ENCODE results near the gene PGBD2. TPM values are rescaled to one million over a fixed set of nuclear protein-coding genes. Genes with fewer than 3 reads are reported as not detected.
"Not testable (repeated sequence)": the region's sequence is repeated elsewhere in the genome, so short reads cannot be mapped to it uniquely, and the experiment has no call there.

PGBD2 gene
- total RNA-seq, 3 donors from 2014 or later = 2.9 to 16.8 (median 11.1) TPM

GRCh38 chr1:248884632-248885295 is 21.3 kb upstream of the PGBD2 start:
- Histone ChIP-seq H3K36me3 (no peaks in the 10 kb centered on the region), H3K4me3 (no peak overlapping the region), H3K4me1 (no peaks in the 10 kb centered on the region), H3K27me3 (no peaks in the 10 kb centered on the region), H3K9me3 (no peaks in the 10 kb centered on the region), H3K27ac (no peak overlapping the region)
- TF ChIP-seq POLR2AphosphoS5 (IDR thresholded peaks at IDR 0.05) (no peak), POLR2A (IDR thresholded peaks at IDR 0.05) (no peak)
- TF ChIP-seq, protein P1, sequence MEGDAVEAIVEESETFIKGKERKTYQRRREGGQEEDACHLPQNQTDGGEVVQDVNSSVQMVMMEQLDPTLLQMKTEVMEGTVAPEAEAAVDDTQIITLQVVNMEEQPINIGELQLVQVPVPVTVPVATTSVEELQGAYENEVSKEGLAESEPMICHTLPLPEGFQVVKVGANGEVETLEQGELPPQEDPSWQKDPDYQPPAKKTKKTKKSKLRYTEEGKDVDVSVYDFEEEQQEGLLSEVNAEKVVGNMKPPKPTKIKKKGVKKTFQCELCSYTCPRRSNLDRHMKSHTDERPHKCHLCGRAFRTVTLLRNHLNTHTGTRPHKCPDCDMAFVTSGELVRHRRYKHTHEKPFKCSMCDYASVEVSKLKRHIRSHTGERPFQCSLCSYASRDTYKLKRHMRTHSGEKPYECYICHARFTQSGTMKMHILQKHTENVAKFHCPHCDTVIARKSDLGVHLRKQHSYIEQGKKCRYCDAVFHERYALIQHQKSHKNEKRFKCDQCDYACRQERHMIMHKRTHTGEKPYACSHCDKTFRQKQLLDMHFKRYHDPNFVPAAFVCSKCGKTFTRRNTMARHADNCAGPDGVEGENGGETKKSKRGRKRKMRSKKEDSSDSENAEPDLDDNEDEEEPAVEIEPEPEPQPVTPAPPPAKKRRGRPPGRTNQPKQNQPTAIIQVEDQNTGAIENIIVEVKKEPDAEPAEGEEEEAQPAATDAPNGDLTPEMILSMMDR (IDR thresholded peaks at IDR 0.05) = no peak
- DNase-seq (ENCODE audit: low spot score in 2 of 2) = no peak
- intact Hi-C loops (cut with DNase I; ENCODE audit: low total_unique reads) = no loop called here

DNA sequence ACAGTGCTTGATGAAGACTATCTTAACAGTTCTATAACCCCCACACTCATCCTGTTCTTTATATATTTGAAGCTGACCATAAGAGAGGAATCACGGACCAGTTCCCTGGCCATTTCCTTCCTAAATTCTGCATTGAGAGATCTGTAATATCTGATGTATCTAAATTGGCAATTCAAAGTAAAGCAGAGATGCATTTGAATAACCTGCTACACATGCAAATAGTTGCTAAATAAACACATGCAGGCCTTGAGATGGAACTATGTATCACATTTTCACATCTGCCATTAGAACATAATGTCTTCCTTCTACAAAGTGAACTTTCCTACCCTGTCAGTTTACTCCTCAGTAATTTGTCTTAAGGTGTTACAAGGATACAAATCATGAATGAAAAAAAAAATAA is 20.4 kb upstream of the PGBD2 start:
- Histone ChIP-seq H3K27me3 (no peaks in the 10 kb centered on the region), H3K27ac (no peak overlapping the region), H3K36me3 (no peaks in the 10 kb centered on the region), H3K4me1 (no peaks in the 10 kb centered on the region), H3K4me3 (no peak overlapping the region), H3K9me3 (no peaks in the 10 kb centered on the region)
- DNase-seq (ENCODE audit: low spot score in 2 of 2) = no peak
- intact Hi-C loops (cut with DNase I; ENCODE audit: low total_unique reads) = no loop called here
- TF ChIP-seq POLR2A (IDR thresholded peaks at IDR 0.05) (no peak), POLR2AphosphoS5 (IDR thresholded peaks at IDR 0.05) (no peak)
- TF ChIP-seq, protein P1 (IDR thresholded peaks at IDR 0.05) = no peak

DNA sequence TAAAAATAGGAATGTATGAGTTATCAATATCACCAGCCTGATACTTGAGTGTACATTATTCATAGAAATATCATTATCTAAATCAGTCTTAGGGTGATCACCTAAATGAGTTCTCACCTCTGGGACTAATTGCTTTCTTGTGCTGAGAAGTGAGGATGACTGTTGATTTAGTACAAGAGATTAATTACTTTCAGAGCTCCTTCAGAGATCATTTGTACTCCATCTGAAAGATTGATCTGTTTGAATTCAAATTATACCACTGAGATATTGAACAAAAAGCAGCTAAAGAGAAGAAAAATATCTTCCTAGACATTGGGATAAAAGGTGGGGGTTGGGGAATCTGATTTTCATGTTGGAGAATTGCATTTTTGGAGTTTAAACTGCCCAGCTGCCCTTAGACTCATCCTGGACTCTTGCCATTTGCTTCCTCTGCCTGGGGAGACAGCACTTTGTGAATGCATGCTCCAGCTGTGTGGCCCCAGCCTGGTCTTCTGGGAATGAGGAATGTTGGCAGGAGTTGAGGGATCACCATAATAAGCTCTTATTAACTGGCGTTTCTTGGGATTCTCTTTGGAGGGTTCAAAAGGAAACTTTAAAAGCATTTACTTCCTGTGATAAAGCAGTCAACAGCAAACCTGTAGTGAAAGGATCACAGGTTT is 19.7 kb upstream of the PGBD2 start:
- no peaks in the 10 kb centered on the region for H3K36me3 ChIP-seq
- no peaks in the 10 kb centered on the region for H3K27me3 ChIP-seq
- H3K4me3 ChIP-seq = no peak overlapping the region
- H3K9me3 ChIP-seq = no peaks in the 10 kb centered on the region
- no peak for DNase-seq (ENCODE audit: low spot score in 2 of 2)
- no peaks in the 10 kb centered on the region for H3K4me1 ChIP-seq
- no peak overlapping the region for H3K27ac ChIP-seq
- intact Hi-C loops (cut with DNase I; ENCODE audit: low total_unique reads) = no loop called here
- TF ChIP-seq POLR2AphosphoS5 (IDR thresholded peaks at IDR 0.05) (no peak), POLR2A (IDR thresholded peaks at IDR 0.05) (no peak)
- TF ChIP-seq, protein P1 (IDR thresholded peaks at IDR 0.05) = no peak

- intact Hi-C loops (cut with DNase I; ENCODE audit: low total_unique reads) = not testable (repeated sequence)
Measured at GRCh38 chr1:248889914-248890243, 16.2 kb upstream of the PGBD2 start.

GRCh38 chr1:248890549-248891498 is 15.2 kb upstream of the PGBD2 start:
- no peak for DNase-seq (ENCODE audit: low spot score in 2 of 2)
- no peaks in the 10 kb centered on the region for H3K4me1 ChIP-seq
- no peak overlapping the region for H3K27ac ChIP-seq
- H3K36me3 ChIP-seq = no peaks in the 10 kb centered on the region
- H3K9me3 ChIP-seq = no peaks in the 10 kb centered on the region
- H3K4me3 ChIP-seq = no peak overlapping the region
- H3K27me3 ChIP-seq = no peaks in the 10 kb centered on the region
- intact Hi-C loops (cut with DNase I; ENCODE audit: low total_unique reads) = no loop called here
- TF ChIP-seq POLR2A (IDR thresholded peaks at IDR 0.05) = no peak
- TF ChIP-seq POLR2AphosphoS5 (IDR thresholded peaks at IDR 0.05) = no peak
- TF ChIP-seq, protein P1 (IDR thresholded peaks at IDR 0.05) = no peak

More at GRCh38 chr1:248889914-248890243, 16.2 kb upstream of the PGBD2 start:
- H3K27ac ChIP-seq; H3K27me3 ChIP-seq; H3K4me3 ChIP-seq; H3K9me3 ChIP-seq; H3K4me1 ChIP-seq; DNase-seq (ENCODE audit: low spot score in 2 of 2); H3K36me3 ChIP-seq: not testable (repeated sequence)

Data from breast epithelium (tissue), 4 donors.